ENCODE data around the gene C16orf95. TPM values are rescaled to one million over a fixed set of nuclear protein-coding genes. Genes with fewer than 3 reads are reported as not detected.

Gene C16orf95
- total RNA-seq, 1 experiment from 2014 or later, result 3.8 TPM

- no peak overlapping the region for H3K4me3 Mint-ChIP-seq (ENCODE audit: low read depth, unreplicated experiment)
- BruUV-seq (replicated peaks), result no TSS peak
- CTCF ChIA-PET, result no interaction called here
- H3K27ac Mint-ChIP-seq (ENCODE audit: unreplicated experiment), result no peak overlapping the region
- H3K4me1 Mint-ChIP-seq (ENCODE audit: low read depth, unreplicated experiment), result peaks cover 9% of the 10 kb centered on the region
- no peaks in the 10 kb centered on the region for H3K9me3 Mint-ChIP-seq (ENCODE audit: low read depth, unreplicated experiment)
- intact Hi-C loops (cut with micrococcal nuclease; ENCODE audit: unreplicated experiment), result no loop called here
- no peaks in the 10 kb centered on the region for H3K27me3 Mint-ChIP-seq (ENCODE audit: unreplicated experiment)
- TF ChIP-seq CTCF (IDR thresholded peaks at IDR 0.05; ENCODE audit: unreplicated experiment), result no peak
- H3K36me3 Mint-ChIP-seq (ENCODE audit: insufficient read depth, unreplicated experiment), result peaks cover 7% of the 10 kb centered on the region
- DNase-seq, result no peak
Observed at GRCh38 chr16:87303431-87303930, 13.7 kb downstream of the C16orf95 start.

DNA sequence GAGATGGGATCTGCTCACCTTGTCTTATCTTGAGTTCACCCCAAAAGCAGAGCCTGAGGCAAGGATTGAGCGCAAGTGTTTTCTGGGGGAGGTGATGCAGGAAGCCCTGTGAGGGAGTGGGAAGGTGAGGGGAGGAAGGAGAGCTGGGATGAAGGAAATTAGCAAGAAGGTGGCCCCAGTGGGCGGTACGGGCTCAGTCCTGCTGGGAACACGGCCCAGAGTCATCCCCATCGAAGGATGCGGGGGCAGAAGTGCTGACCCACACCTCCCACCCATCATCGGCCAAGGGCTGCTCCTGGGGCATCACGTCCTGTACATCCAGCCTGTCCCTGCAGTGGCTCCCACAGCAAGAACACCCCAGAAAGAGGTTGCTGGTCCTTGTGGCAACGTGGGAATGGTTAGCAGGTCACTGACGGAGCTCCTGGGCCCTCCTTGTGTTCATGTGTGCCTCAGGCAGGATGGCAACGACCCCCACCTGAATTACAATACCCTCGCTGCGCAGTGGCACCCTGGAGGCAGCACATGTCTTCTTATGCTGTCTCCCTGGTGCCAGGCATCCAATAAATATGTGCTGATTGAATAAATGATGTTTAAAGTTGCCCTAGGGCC, 18.2 kb downstream of the C16orf95 start:
- H3K4me1 Mint-ChIP-seq (ENCODE audit: low read depth, unreplicated experiment), result peaks cover 6% of the 10 kb centered on the region
- intact Hi-C loops (cut with micrococcal nuclease; ENCODE audit: unreplicated experiment), result no loop called here
- H3K9me3 Mint-ChIP-seq (ENCODE audit: low read depth, unreplicated experiment), result no peaks in the 10 kb centered on the region
- H3K27ac Mint-ChIP-seq (ENCODE audit: unreplicated experiment), result no peak overlapping the region
- no peak overlapping the region for H3K4me3 Mint-ChIP-seq (ENCODE audit: low read depth, unreplicated experiment)
- no peak for TF ChIP-seq CTCF (IDR thresholded peaks at IDR 0.05; ENCODE audit: unreplicated experiment)
- peaks cover 12% of the 10 kb centered on the region for H3K36me3 Mint-ChIP-seq (ENCODE audit: insufficient read depth, unreplicated experiment)
- no TSS peak for BruUV-seq (replicated peaks)
- CTCF ChIA-PET, result no interaction called here
- no peak for DNase-seq
- no peaks in the 10 kb centered on the region for H3K27me3 Mint-ChIP-seq (ENCODE audit: unreplicated experiment)

GRCh38 chr16:87297918-87298631, 19.1 kb downstream of the C16orf95 start:
- intact Hi-C loops (cut with micrococcal nuclease; ENCODE audit: unreplicated experiment), result no loop called here
- DNase-seq, result no peak
- H3K27ac Mint-ChIP-seq (ENCODE audit: unreplicated experiment), result no peak overlapping the region
- peak; percentile 64 for TF ChIP-seq CTCF (IDR thresholded peaks at IDR 0.05; ENCODE audit: unreplicated experiment)
- H3K4me1 Mint-ChIP-seq (ENCODE audit: low read depth, unreplicated experiment), result no peaks in the 10 kb centered on the region
- H3K27me3 Mint-ChIP-seq (ENCODE audit: unreplicated experiment), result no peaks in the 10 kb centered on the region
- H3K9me3 Mint-ChIP-seq (ENCODE audit: low read depth, unreplicated experiment), result no peaks in the 10 kb centered on the region
- CTCF ChIA-PET, result interaction anchor here (1.2 kb wide), 1 partner anchor 95 kb away, joined by 5 read pairs; no protein-coding TSS in a partner anchor
- H3K36me3 Mint-ChIP-seq (ENCODE audit: insufficient read depth, unreplicated experiment), result peaks cover 12% of the 10 kb centered on the region
- BruUV-seq (replicated peaks), result no TSS peak
- no peak overlapping the region for H3K4me3 Mint-ChIP-seq (ENCODE audit: low read depth, unreplicated experiment)

DNA sequence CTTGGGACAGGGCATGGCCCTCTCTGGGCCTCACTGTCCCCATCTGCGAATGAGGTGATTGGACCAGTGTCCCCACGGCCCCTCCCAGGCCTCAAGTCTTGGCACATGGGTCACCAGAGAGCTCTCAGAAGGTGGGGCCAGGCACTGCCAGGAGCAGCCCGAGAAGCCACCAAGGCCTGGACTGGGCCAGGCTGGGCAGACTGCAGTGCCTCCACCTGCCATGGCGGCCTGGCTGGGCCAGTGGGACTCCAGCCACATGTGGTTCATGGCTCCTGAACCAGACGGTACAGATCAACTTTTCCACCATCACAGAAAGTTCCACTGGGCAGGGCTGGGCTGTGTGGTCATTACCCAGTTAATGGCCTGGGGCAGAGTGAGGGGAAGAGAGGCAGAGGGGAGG, 19.8 kb downstream of the C16orf95 start:
- H3K4me1 Mint-ChIP-seq (ENCODE audit: low read depth, unreplicated experiment), result no peaks in the 10 kb centered on the region
- no TSS peak for BruUV-seq (replicated peaks)
- intact Hi-C loops (cut with micrococcal nuclease; ENCODE audit: unreplicated experiment), result no loop called here
- DNase-seq, result no peak
- no peak overlapping the region for H3K27ac Mint-ChIP-seq (ENCODE audit: unreplicated experiment)
- H3K9me3 Mint-ChIP-seq (ENCODE audit: low read depth, unreplicated experiment), result no peaks in the 10 kb centered on the region
- CTCF ChIA-PET, result interaction anchor here (0.6 to 1.2 kb wide), 2 partner anchors 94 to 225 kb away, joined by 3 to 5 read pairs; no protein-coding TSS in a partner anchor
- no peaks in the 10 kb centered on the region for H3K27me3 Mint-ChIP-seq (ENCODE audit: unreplicated experiment)
- peaks cover 12% of the 10 kb centered on the region for H3K36me3 Mint-ChIP-seq (ENCODE audit: insufficient read depth, unreplicated experiment)
- no peak for TF ChIP-seq CTCF (IDR thresholded peaks at IDR 0.05; ENCODE audit: unreplicated experiment)
- no peak overlapping the region for H3K4me3 Mint-ChIP-seq (ENCODE audit: low read depth, unreplicated experiment)

Measured in Calu3 (cell line).